Stimulated activated CD4-positive, alpha-beta T cell treated with anti-CD3 and anti-CD28 coated beads, Interleukin-4, amount 100 ng/mL, for 4 hours (primary cell): ENCODE measurements around the gene KIAA1586.
A peak's percentile ranks its signal among the peaks of the same experiment; 100 is the strongest.
"Not testable (repeated sequence)": the region's sequence is repeated elsewhere in the genome, so short reads cannot be mapped to it uniquely, and the experiment has no call there.

Source experiments
- DNase-seq, 2 experiments: peaks; one replicate each; pipeline ENCODE4 v3.0.0-alpha.2; 2020

The KIAA1586 gene, protein sequence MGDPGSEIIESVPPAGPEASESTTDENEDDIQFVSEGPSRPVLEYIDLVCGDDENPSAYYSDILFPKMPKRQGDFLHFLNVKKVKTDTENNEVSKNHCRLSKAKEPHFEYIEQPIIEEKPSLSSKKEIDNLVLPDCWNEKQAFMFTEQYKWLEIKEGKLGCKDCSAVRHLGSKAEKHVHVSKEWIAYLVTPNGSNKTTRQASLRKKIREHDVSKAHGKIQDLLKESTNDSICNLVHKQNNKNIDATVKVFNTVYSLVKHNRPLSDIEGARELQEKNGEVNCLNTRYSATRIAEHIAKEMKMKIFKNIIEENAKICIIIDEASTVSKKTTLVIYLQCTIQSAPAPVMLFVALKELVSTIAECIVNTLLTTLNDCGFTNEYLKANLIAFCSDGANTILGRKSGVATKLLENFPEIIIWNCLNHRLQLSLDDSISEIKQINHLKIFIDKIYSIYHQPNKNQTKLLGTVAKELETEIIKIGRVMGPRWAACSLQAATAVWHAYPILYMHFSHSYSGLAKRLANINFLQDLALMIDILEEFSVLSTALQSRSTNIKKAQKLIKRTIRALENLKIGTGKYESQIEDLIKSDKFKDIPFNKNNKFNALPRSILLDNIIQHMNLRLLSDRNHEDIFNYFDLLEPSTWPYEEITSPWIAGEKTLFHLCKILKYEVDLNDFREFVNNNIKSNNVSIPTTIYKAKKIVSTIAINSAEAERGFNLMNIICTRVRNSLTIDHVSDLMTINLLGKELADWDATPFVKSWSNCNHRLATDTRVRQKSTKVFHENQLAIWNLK

DNA sequence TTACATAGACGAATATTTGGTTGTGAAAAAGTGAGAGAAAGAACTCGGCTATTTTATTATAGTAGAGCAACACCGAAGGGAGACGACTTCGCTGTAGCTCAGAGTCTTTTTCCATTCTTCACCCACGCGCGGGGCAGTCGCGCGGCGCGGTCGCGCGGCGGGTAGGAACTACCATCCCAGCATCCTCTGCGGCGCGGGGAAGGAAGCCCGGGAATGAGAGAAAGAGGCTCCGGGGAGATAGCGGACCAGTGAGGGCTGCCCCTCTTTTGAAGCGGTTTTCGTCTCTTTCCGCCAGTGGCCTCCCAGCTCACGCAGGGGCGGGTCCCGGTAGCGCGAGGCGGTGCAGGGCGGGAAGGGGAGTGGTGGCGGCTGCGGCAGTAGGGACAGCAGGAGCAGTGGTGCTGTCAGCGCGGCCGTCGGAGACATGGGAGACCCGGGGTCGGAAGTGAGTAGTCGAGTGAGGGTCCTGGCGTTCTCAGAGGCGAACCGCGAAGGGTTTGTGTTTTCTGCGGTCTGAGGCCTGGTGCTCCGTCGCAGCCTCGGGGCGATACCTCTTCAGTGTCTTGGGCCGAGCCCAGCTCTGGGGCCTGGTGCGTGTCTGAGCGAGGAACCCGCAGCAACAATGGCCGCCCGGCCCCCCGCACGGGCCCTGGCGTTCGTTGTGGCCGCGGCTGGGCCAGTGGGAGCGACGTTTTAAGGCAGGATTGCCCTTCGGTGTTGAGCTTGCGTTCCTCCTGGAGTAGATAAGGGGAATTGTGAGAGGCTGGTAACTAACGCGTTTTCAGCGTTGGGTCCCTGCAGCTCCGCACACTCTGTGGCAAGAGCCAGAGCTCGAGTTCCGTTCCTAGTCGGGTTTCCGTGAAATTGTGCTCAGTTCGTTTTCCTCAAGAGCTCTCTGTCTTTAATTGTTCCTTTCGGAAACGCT lies at the start of gene KIAA1586:
TSS of gene KIAA1586 (plus strand) at position 362 of the 925 bp plus-strand sequence. CDS start at position 425, 63 bp downstream.
- peak; percentile 76 to 80 for DNase-seq

DNA sequence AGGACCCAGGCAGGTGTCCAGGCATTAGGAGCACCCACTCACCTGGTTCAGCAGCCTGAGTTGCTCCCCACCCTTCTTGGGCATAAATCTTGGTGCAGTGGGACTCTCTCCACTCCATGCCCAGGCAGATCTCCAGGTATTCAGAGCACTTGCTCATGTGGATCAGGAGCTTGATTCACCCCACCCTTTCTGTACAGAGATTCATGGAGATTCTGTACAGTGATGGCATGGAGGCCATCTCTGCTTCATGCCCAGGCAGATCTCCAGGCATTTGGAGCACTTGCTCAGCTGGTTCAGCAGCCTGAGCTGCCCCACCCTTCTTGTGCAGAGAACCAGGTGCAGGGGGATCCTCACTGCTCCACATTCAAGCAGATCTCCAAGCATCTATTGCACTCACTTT lies 47.4 kb upstream of the KIAA1586 start:
- no peak for DNase-seq

DNA sequence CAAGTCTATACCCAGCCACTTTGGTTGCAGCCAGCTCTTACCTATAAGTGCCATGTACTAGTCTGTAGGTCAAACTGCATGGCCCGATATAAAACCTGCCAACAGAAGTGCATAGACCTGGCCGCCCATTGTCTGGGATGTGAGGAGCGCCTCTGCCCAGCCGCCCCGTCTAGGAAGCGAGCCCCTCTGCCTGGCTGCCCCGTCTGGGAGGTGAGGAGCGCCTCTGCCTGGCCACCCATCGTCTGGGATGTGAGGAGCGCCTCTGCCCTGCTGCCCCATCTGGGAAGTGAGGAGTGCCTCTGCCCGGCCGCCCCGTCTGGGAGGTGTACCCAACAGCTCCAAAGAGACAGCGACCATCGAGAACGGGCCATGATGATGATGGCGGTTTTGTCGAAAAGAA lies 46.7 kb upstream of the KIAA1586 start:
- DNase-seq: not testable (repeated sequence)

DNA sequence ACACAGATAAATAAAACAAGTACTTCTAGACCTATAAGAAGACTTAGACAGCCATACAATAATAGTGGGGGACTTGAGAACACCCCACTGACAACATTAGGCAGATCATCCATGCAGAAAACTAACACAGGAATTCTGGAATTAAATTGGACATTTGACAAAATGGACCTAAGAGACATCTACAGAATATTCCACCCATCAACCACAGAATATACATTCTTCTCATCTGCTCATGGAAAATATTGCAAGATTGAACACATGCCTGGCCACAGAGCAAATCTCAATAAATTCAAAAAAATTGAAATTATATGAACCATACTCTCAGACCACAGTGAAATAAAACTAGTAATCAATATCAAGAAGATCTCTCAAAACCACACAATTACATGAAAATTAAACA lies 44.3 kb upstream of the KIAA1586 start:
- no peak for DNase-seq

DNA sequence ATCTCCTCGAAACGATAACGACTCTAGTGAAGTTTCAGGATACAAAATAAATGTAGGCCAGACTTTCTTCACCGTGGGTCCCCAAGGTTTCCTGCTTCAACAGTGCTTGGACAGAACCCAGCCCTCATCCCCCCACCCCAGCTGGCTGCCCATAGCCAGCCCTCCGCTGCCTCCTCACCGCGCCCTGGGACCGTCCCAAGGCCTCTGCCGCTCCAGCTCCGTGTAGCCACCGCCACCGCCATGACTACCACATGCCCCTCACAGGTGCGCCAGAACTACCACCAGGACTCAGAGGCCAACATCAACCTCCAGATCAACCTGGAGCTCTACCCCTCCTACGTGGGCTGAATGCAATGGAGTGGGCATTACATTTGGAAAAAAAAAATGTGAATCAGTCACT lies 42.2 kb upstream of the KIAA1586 start:
- DNase-seq: no peak

DNA sequence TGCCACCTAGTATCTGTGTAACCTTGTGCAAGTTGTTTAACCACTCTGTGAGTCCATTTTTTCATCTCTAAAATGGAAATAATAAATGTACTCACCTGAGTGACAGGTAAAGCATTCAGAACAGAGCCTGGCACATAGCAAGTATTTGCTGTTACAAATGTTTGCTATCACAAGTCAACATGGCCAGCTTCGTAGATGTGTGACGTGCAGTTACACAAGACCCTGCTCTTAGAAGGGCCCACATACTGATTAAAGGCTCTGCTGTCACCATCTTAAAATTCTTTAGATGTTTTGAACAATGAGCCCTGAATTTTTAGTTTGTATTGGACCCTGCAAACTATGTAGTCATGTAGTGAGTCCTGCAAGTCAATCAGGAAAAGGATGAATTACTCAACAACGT lies 40.4 kb upstream of the KIAA1586 start:
- DNase-seq: no peak

DNA sequence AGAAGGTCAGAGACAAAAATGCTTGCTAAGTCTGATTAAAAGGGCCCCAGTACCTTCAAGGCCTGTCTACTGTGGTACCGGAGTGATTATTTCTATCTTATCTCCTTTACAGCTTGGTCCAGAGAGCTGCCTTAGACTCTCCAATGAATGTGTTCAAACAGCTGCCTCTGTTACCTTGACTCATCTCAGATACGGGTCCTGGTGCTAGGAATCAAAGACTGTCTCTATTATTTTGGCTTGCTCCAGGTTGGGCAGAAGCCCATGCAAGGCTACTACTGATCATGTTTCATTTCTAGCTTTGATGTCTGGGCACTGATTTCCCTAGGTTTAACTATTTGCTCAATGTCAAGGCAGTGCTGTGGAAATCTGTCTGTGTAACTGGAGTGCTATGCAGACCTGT lies 38.4 kb upstream of the KIAA1586 start:
- not testable (repeated sequence) for DNase-seq

DNA sequence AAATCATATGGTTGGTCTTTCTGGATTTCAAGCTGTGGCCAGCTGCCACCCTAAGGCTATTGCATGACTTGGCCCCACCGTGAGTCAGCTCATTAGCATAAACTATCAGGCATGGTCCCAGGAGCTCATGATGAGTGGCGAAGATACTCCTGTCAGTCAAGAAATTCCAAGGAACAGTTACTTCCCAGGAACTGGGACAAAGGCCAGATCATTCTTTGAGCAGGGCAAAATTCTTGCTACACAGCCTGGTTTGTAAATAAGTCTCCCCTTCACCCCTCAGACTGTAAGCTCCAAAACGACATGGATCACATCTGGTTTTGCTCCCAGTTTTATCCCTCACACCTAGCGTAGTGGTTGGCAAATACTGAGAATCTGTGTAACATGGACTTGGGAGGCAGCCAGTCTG lies 33.0 kb upstream of the KIAA1586 start:
- no peak for DNase-seq

DNA sequence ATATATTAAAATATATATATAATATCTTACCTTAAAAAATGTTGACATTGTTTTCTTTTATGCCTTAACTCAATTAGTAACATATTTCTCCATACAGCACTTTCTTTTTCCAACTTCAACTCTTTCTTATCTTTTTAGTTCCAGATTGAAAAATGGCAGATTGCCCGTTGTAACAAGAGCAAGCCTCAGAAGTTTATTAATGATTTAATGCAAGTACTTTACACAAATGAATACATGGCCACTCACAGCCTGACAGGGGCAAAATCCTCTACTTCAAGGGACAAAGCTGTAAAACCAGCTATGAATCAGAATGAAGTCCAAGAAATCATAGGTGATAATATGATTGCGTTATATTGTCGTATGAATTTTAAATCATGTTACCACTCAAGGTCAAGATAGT lies 29.4 kb upstream of the KIAA1586 start:
- no peak for DNase-seq

DNA sequence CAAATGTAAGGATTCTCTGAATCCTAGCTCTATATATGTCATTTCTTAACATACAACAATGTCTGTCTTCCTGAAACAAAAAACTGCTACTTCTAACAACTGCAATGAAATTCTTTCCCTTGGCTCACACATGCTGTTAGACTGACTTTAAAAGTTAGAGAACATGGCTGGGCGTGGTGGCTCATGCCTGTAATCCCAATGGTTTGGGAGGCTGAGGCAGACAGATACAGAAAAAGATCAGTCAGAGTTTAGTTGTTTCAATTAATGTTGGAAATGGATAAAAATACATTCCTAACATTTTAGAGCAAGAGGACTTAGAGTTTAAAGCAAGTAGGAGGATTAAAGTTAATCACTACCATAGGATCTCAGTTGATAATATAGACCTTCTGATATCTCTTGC lies 28.7 kb upstream of the KIAA1586 start:
- DNase-seq: no peak

DNA sequence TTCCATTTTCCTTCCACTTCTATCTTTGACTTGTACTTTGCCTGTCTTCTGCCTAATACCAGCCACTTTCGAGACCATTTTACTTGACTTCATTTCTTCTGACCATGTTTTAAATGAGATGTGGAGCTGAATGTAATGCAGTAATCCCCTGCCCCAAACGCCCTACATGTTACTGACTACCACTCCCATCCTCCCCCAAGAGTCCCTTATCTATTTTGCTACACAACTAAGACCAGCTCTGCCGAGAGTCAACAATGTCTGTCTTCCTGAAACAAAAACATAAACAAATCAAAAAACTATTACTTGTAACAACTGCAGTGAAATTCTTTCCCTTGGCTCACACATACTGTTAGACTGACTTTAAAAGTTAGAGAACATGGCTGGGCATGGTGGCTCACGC lies 27.1 kb upstream of the KIAA1586 start:
- DNase-seq: no peak

DNA sequence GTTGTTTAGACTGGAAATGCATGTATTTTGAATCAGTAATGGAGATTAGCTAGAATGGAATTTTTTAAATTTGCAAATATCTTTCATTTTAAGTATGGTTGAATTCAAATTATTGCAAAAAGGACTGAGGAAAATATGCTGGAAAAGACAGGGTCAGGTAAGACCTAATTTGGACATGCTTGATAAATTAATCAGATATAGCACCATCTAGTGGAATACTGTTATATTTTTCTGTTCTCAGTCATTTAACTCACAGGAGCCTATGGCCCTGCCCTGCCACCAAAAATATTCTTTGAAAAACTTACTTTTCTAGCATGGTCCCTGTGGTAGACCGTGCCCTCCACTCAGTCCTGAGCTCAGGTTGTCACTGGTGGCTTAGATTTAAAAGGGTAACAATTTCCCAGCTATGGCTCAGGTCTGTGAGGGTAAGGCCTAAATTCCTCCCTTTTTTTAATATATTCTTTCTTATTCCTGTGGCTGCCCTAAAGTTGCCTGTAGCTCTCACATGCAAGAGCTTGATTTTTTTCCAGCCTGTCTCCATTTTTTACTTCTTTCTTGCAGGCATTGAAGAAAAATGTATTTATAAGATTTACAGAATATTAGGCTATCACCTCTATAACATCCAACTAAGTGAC lies 25.3 kb upstream of the KIAA1586 start:
- DNase-seq: no peak

DNA sequence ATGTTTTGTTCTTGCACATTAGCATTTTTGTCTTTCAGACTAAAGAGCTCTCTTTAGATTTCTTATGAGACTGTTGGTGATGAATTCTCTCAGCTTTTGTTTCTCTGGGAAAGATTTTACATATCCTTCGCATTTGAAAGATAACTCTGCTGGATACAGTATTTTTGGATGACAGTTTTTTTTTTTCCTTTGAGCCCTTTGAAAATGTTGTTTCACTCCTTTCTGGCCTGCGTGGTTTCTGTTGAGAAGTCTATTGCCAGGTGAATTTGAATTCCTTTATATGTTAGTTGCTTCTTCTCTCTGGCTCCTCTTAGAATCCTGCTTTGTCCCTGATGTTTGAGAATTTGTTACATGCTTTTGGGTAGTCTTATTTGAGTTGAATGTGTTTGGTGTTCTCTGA lies 22.2 kb upstream of the KIAA1586 start:
- DNase-seq: no peak

DNA sequence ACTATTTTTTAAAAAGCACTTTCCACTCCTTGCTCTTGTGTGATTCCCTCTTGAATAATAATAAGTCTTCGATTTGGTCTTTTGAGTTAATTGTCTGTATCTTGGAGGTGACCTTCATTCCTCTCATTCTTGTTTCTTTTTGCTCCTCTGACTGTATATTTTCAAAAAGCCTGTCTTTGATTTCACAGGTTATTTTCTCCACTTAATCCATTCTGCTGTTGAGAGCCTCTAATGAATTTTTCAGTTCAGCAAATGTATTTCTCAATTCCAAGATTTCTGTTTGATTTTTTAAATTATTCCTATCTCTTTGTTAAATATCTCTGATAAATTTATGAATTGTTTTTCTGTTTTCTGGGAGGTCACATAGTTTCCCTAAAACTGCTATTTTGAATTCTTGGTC lies 21.7 kb upstream of the KIAA1586 start:
- no peak for DNase-seq

DNA sequence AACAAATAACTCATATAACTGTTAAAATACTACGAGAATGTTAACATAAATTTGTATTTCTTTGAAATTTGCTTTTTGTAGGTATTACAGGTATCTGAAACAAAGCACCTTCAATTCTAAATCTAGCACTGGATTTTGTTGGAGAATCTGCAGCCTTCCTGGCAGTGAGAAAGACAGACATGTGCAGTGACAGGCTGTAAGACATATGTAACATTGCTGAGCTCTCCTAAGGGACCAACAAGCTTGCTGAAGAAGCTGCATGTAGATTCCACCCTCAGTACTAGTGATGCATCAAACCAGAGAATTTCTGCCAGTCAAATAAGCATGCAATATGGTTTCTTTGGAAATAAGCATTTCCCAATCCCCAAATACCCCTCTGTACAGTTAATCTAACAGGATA lies 20.5 kb upstream of the KIAA1586 start:
- DNase-seq: no peak

DNA sequence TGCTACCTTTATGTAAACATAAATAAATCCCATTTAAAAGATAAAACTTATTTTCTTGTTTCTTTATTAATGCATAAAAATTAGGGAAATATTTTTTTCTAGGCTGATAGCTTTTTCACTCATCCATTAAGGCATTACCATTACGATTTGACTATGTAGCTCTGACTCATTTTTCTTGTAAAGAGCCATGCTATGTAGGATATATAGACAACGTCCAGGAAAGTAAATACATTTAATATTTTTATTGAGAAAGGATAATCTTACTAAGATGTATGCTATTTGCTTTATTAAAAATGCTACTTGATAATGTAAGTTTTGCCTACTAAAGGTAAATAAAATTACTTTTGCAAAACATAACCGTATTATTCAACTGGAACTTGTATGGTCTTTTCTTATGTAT lies 19.2 kb upstream of the KIAA1586 start:
- no peak for DNase-seq

DNA sequence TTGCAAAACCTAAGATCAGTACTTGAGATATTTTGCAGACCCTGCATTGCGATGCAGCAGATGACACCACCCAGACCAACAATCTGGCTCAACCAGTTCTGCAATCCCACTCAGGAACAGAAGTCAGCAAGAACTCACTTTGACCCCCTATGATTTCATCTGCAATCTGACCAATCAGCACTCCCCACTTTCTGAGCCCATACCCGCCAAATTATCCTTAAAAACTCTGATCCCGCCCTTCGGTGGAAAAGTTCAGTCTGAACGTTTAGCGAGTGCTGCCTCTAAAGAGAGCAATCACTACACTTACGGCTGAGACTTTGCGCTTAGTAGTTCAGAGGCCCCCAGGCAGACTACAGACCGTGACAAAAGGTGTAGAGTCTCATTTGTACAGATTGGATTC lies 17.3 kb upstream of the KIAA1586 start:
- no peak for DNase-seq

DNA sequence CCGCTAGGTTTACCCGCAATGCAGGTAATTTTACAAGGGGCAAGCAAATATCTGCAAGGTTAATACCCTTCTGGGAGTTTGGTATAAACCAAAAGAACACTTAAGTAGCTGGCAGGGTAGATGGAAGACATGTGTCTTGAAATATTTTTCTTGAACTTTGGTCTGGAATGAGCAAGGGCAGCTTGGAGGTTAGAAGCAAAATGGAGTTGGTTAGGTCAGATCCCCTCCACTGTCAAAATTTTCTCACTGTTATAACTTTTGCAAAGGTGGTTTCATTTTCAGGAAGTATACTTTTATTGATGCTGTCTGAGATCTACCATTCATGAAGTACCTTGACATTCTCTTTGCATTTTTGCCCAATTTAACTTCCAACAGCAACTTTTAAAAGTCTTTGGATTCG lies 13.3 kb upstream of the KIAA1586 start:
- no peak for DNase-seq

DNA sequence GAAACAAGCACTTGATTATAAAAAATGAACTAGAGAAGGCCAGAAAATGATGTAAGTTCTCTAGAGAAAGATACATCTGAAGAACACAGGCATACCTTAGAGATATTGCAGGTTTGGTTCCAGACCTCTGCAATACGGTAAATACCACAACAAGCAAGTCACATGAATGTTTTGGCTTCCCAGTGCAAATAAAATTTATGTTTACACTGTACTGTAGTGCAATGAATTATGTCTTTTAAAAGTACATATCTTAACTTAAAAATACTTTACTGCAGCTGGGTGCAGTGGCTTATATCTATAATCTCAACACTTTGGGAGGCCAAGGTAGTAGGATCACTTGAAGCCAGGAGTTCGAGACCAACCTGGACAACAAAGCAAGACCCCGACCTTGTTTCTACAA lies 10.9 kb upstream of the KIAA1586 start:
- DNase-seq: no peak

DNA sequence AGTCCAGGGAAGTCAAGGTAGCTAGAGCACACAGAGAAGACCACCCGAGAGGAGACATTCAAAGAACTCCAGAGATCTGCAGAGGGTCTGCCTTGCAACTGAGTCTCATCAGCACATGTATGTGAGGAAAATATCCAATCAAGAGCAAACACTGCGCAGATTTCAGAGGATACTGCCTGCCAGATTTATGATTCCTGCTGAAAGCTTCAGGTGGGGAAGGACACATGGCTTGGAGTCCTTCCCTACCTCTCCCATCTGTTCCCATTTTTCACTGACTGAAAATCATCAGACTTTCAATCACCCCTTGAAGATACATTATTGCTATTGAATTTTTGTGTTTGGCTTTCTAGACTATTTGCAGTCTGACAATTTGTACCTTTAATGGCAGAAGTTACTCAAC lies 7.6 kb upstream of the KIAA1586 start:
- no peak for DNase-seq

DNA sequence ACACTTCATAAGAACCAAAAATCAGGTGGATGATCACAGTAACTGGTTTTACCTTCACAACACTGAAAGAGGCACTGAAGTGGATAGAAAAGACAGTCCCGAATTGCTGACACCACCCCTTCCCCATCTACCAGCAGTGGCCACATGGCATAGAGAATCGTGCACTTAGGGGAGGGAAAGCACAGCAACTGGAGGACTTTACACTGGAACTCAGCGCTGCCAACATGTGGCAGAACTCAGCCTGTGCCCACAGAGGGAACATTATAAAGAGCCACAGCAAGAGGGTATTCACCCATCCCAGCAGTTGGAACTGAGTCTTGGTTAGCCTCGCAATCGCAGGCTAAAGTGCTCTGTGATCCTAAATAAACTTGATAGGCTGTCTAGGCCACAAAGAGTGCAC lies 6.5 kb upstream of the KIAA1586 start:
- DNase-seq: no peak

DNA sequence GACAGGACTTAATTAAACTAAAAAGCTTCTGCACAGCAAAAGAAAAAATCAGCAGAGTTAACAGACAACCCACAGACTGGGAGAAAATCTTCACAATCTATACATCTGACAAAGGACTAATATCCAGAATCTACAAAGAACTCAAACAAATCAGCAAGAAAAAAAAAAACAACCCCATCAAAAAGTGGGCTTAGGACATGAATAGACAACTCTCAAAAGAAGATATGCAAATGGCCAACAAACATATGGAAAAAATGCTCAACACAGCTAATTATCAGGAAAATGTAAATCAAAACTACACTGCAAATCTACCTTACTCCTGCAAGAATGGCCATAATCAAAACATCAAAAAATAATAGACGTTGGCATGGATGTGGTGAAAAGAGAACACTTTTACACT lies 2.4 kb upstream of the KIAA1586 start:
- not testable (repeated sequence) for DNase-seq

DNA sequence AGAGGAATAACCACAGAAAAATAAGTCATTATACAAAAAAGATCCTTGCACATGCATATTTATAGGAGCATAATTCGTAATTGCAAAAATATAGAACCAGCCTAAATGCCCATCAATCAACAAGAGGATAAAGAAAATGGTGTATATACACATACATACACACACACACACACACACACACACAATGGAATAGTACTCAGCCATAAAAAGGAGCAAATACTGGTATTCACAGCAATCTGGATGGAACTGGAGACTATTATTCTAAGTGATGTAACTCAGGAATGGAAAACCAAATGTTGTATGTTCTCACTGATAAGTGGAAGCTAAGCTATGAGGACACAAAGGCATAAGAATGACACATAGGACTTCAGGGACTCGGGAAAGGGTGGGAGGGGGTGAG lies 1.9 kb upstream of the KIAA1586 start:
- no peak for DNase-seq
